ENCODE measurements around the gene CDT1.

The CDT1 gene

DNA sequence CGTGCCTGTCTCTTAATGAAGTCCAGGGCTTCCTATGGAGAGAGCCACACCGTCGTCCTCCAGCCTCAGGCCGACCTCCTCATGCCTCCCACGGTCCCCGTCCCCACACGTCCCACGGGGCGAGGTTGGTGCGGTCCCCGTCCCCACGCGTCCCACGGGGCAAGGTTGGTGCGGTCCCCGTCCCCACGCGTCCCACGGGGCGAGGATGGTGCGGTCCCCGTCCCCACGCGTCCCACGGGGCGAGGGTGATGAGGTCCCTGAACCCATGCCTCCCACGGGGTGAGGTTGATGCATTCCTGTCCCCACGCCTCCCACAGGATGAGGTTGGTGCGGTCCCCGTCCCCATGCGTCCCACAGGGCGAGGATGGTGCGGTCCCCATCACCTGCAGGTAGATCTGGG is 32.2 kb downstream of the CDT1 start:
- H3K36me3 ChIP-seq (ENCODE audit: control insufficient read depth in 1 of 2, insufficient read depth in 2 of 2, low read length in 2 of 2) = peaks cover 33 to 36% of the 10 kb centered on the region in 2 experiments
- WGBS (ENCODE audit: extremely low coverage, insufficient coverage, insufficient read length) = no CpG with 5 or more reads among the region's 33 CpGs

DNA sequence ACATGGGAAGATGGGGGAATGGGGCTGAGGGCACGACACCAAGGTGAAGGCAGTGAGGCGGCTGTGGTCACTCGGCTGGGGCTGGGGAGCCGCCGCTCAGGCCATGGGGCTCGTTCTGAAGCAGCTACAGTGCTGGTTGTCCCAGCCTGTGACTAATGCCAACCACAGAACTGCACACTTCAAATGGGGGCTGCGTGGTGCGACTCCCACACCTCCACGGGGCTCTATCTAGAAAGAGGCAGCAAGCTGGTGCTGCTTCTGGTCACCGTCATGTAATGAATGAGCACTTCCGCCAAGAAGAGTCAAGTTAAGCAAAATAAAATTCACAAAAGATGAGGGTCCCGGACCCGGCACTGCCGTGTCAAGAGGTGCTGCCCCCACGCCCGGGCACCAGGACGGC is 33.2 kb downstream of the CDT1 start:
- Histone ChIP-seq H3K4me3 (ENCODE audit: low read depth, low read length) (no peak overlapping the region), H2AK5ac (ENCODE audit: low read length) (no peak overlapping the region), H2BK5ac (ENCODE audit: low read depth, low read length, poor library complexity) (no peak overlapping the region), H3K9ac (ENCODE audit: low read length) (no peak overlapping the region), H4K8ac (ENCODE audit: low read depth, low read length) (no peak overlapping the region), H2AFZ (ENCODE audit: insufficient read depth, low read length, poor library complexity) (no peak overlapping the region), H3K79me2 (ENCODE audit: control insufficient read depth, insufficient read depth, low read length, poor library complexity) (no peaks in the 10 kb centered on the region), H4K91ac (ENCODE audit: low read depth, low read length) (no peak overlapping the region), H4K12ac (ENCODE audit: low read depth, low read length) (no peak overlapping the region), H3K4me2 (ENCODE audit: low read length) (no peak overlapping the region), H3K9me3 (ENCODE audit: insufficient read depth, low read depth, low read length) (no peaks in the 10 kb centered on the region), H3K36me3 (ENCODE audit: control insufficient read depth in 1 of 2, insufficient read depth in 2 of 2, low read length in 2 of 2) (peaks cover 35 to 39% of the 10 kb centered on the region in 2 experiments), H3K79me1 (ENCODE audit: low read length) (no peaks in the 10 kb centered on the region), H3K4ac (ENCODE audit: low read depth, low read length) (no peak overlapping the region), H3K4me1 (ENCODE audit: control insufficient read depth in 1 of 2, insufficient read depth in 2 of 2, low read length in 2 of 2) (no peaks in the 10 kb centered on the region), H2BK120ac (ENCODE audit: insufficient read depth, low read length, poor library complexity) (no peak overlapping the region), H3K18ac (ENCODE audit: low read length) (no peak overlapping the region), H3K14ac (ENCODE audit: low read length) (no peak overlapping the region), H3K27ac (ENCODE audit: low read depth, low read length) (no peak overlapping the region), H2BK12ac (ENCODE audit: low read length) (no peak overlapping the region), H3K27me3 (ENCODE audit: insufficient read depth, low read length) (no peaks in the 10 kb centered on the region), H3K23ac (ENCODE audit: low read length) (no peak overlapping the region)
- WGBS (ENCODE audit: extremely low coverage, insufficient coverage, insufficient read length) = no CpG with 5 or more reads among the region's 17 CpGs
- no peak for DNase-seq

More for the DNA sequence above, 32.2 kb downstream of the CDT1 start:
- Histone ChIP-seq H4K12ac (ENCODE audit: low read depth, low read length) (no peak overlapping the region), H3K4ac (ENCODE audit: low read depth, low read length) (no peak overlapping the region), H2AFZ (ENCODE audit: insufficient read depth, low read length, poor library complexity) (no peak overlapping the region), H3K27me3 (ENCODE audit: insufficient read depth, low read length) (no peaks in the 10 kb centered on the region), H3K9ac (ENCODE audit: low read length) (no peak overlapping the region), H3K9me3 (ENCODE audit: insufficient read depth, low read depth, low read length) (no peaks in the 10 kb centered on the region), H2BK5ac (ENCODE audit: low read depth, low read length, poor library complexity) (no peak overlapping the region), H2BK12ac (ENCODE audit: low read length) (no peak overlapping the region), H3K4me1 (ENCODE audit: control insufficient read depth in 1 of 2, insufficient read depth in 2 of 2, low read length in 2 of 2) (no peaks in the 10 kb centered on the region), H3K4me3 (ENCODE audit: low read depth, low read length) (no peak overlapping the region), H3K14ac (ENCODE audit: low read length) (no peak overlapping the region), H3K79me2 (ENCODE audit: control insufficient read depth, insufficient read depth, low read length, poor library complexity) (no peaks in the 10 kb centered on the region), H2AK5ac (ENCODE audit: low read length) (no peak overlapping the region), H4K91ac (ENCODE audit: low read depth, low read length) (no peak overlapping the region), H3K18ac (ENCODE audit: low read length) (no peak overlapping the region), H3K23ac (ENCODE audit: low read length) (no peak overlapping the region), H4K8ac (ENCODE audit: low read depth, low read length) (no peak overlapping the region), H2BK120ac (ENCODE audit: insufficient read depth, low read length, poor library complexity) (no peak overlapping the region), H3K4me2 (ENCODE audit: low read length) (no peak overlapping the region), H3K79me1 (ENCODE audit: low read length) (no peaks in the 10 kb centered on the region), H3K27ac (ENCODE audit: low read depth, low read length) (no peak overlapping the region)
- DNase-seq = no peak

DNA sequence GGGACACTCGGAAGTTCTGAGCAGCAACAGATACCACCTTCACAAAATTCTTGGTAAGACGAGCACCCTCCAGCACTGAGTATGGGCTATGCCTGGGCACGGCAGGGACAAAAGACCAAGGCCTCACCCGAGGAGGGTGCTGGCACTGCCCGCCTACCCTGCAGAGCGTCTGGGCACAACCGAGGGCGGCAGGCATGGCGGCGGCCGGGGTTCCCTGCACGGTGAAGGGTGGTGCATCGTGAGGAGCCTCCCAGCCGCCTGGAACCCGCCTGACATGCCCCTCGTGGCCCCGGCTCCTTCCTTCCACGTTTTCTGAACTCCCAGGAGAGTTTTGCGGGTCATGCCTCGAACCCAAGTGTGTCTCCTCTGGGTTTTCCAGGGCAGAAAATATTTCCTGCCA is 34.2 kb downstream of the CDT1 start:
- DNase-seq = no peak
- Histone ChIP-seq H3K23ac (ENCODE audit: low read length) (no peak overlapping the region), H2AK5ac (ENCODE audit: low read length) (no peak overlapping the region), H3K4me2 (ENCODE audit: low read length) (no peak overlapping the region), H3K14ac (ENCODE audit: low read length) (no peak overlapping the region), H3K27ac (ENCODE audit: low read depth, low read length) (no peak overlapping the region), H3K36me3 (ENCODE audit: control insufficient read depth in 1 of 2, insufficient read depth in 2 of 2, low read length in 2 of 2) (peaks cover 38 to 39% of the 10 kb centered on the region in 2 experiments), H3K4me3 (ENCODE audit: low read depth, low read length) (no peak overlapping the region), H3K79me1 (ENCODE audit: low read length) (no peaks in the 10 kb centered on the region), H3K4me1 (ENCODE audit: control insufficient read depth in 1 of 2, insufficient read depth in 2 of 2, low read length in 2 of 2) (no peaks in the 10 kb centered on the region), H3K79me2 (ENCODE audit: control insufficient read depth, insufficient read depth, low read length, poor library complexity) (no peaks in the 10 kb centered on the region), H3K27me3 (ENCODE audit: insufficient read depth, low read length) (no peaks in the 10 kb centered on the region), H4K91ac (ENCODE audit: low read depth, low read length) (no peak overlapping the region), H3K9me3 (ENCODE audit: insufficient read depth, low read depth, low read length) (no peaks in the 10 kb centered on the region), H3K18ac (ENCODE audit: low read length) (no peak overlapping the region), H3K9ac (ENCODE audit: low read length) (no peak overlapping the region), H2AFZ (ENCODE audit: insufficient read depth, low read length, poor library complexity) (no peak overlapping the region), H2BK12ac (ENCODE audit: low read length) (no peak overlapping the region), H2BK120ac (ENCODE audit: insufficient read depth, low read length, poor library complexity) (no peak overlapping the region), H3K4ac (ENCODE audit: low read depth, low read length) (no peak overlapping the region), H2BK5ac (ENCODE audit: low read depth, low read length, poor library complexity) (no peak overlapping the region), H4K12ac (ENCODE audit: low read depth, low read length) (no peak overlapping the region), H4K8ac (ENCODE audit: low read depth, low read length) (no peak overlapping the region)
- WGBS (ENCODE audit: extremely low coverage, insufficient coverage, insufficient read length) = no CpG with 5 or more reads among the region's 20 CpGs

DNA sequence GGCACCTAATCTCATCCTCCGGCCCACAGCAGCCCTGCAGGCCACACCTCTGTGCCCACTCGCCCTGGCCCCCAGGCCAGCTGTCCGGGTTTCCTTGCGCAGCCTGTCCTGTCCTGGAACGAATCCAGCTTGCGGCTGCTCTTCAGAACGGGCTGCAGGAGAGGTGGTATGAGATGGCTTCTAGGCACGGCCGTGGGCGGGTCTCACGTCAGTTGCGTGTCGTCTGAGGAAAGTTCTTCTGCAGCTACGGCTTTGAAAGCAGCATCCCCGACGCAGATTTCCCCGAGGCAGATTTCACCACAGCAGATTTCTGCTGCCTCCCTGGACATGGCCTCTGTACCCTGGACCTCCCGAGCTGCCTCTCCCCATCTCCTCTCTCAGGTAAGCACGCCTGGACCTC is 35.0 kb downstream of the CDT1 start:
- Histone ChIP-seq H3K36me3 (ENCODE audit: control insufficient read depth in 1 of 2, insufficient read depth in 2 of 2, low read length in 2 of 2) (peaks cover 39 to 44% of the 10 kb centered on the region in 2 experiments), H3K27ac (ENCODE audit: low read depth, low read length) (no peak overlapping the region), H3K4ac (ENCODE audit: low read depth, low read length) (no peak overlapping the region), H2AFZ (ENCODE audit: insufficient read depth, low read length, poor library complexity) (no peak overlapping the region), H3K79me2 (ENCODE audit: control insufficient read depth, insufficient read depth, low read length, poor library complexity) (no peaks in the 10 kb centered on the region), H2BK12ac (ENCODE audit: low read length) (no peak overlapping the region), H3K4me3 (ENCODE audit: low read depth, low read length) (no peak overlapping the region), H3K14ac (ENCODE audit: low read length) (no peak overlapping the region), H4K91ac (ENCODE audit: low read depth, low read length) (no peak overlapping the region), H2BK120ac (ENCODE audit: insufficient read depth, low read length, poor library complexity) (no peak overlapping the region), H3K4me1 (ENCODE audit: control insufficient read depth in 1 of 2, insufficient read depth in 2 of 2, low read length in 2 of 2) (no peaks in the 10 kb centered on the region), H3K27me3 (ENCODE audit: insufficient read depth, low read length) (no peaks in the 10 kb centered on the region), H3K9me3 (ENCODE audit: insufficient read depth, low read depth, low read length) (no peaks in the 10 kb centered on the region), H4K12ac (ENCODE audit: low read depth, low read length) (no peak overlapping the region), H4K8ac (ENCODE audit: low read depth, low read length) (no peak overlapping the region), H3K18ac (ENCODE audit: low read length) (no peak overlapping the region), H3K9ac (ENCODE audit: low read length) (no peak overlapping the region), H3K4me2 (ENCODE audit: low read length) (no peak overlapping the region), H3K23ac (ENCODE audit: low read length) (no peak overlapping the region), H2AK5ac (ENCODE audit: low read length) (no peak overlapping the region), H2BK5ac (ENCODE audit: low read depth, low read length, poor library complexity) (no peak overlapping the region), H3K79me1 (ENCODE audit: low read length) (no peaks in the 10 kb centered on the region)
- no peak for DNase-seq
- no CpG with 5 or more reads among the region's 19 CpGs for WGBS (ENCODE audit: extremely low coverage, insufficient coverage, insufficient read length)

Data from trophoblast cell (in vitro differentiated cells and primary cell).